Activated CD4-positive, CD25-positive, alpha-beta regulatory T cell (primary cell): ENCODE data around the gene CNNM1.

ENCODE experiments used
- DNase-seq, 4 experiments: peaks; one replicate each; lab custom pipeline; 2025; lab: John Stamatoyannopoulos, UW

CNNM1 gene

DNA sequence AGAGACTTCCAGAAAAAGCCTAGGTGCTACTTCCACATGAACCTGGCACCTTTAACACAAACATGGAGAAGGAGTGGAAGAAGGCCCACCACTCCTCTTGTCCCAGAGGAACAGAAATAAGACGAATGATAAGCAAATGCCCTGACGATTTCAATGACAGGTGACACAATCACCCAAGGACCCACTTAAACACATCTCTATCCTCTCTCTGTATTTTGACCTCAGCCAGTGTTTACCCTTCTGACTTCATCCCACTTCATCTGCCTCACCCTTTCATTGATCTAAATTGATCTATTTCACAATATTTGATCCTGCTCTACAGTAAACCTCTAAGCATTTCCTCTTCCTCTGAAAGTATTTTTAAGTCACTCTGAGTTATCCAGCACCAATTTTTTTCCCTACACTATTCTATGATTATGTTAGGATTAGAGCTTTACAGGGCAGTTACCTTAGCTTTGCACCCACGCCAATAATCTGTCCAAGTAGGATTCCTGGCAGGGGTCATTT, 92.1 kb downstream of the CNNM1 start:
- DNase-seq = no peak

GRCh38 chr10:99422529-99423096, 93.5 kb downstream of the CNNM1 start:
- DNase-seq = no peak

GRCh38 chr10:99424656-99425055, 95.5 kb downstream of the CNNM1 start:
- no peak for DNase-seq

GRCh38 chr10:99425204-99425603, 96.0 kb downstream of the CNNM1 start:
- no peak for DNase-seq

DNA sequence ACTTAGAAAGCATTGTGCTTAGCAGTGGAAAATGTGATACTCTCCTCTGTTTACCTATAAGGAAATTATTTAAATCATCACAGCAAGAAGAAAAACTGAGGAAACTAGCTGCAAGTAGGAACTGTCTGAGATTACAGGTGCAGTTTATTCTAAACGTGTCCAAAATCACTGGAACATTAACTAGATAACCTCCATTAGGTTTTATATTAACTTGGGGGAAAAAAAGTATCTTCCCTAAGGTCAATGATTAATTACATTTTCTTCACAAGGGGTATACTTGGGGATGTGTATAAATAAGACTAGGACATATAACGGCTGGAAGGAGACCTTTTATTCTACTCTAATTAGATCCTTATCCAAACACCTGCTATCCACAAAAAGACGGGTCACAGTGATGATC, 97.5 kb downstream of the CNNM1 start:
- no peak for DNase-seq

GRCh38 chr10:99427566-99428190, 98.5 kb downstream of the CNNM1 start:
- no peak for DNase-seq

DNA sequence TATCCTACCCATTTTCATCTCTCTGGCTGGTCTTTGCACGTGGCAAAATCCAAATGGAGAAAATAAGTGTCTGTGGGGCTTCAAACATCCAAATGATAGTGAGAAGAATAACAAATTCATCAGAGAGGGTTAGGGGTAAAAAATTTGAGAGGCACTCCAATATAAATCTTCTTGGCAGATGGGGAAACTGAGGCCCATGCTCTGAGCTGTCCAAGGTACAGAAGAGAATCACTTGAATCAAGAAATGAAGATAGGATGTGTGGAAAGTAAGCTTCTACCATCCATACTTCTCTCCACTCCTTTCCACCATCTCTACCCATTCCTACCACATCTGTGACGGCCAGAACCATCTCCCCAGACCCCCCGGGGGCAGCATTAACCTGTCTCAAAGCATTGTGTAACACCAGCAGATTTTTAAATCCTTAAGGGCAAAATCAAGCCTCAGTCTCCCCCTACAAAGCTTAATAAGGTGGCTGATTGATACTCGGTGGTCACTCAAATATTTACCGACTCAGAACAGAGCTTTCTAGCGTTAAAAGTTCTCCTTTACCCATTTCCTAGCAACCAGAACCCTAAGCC, 100.5 kb downstream of the CNNM1 start:
- DNase-seq = no peak

- no peak for DNase-seq
Measured at GRCh38 chr10:99430116-99430450, 100.9 kb downstream of the CNNM1 start.

GRCh38 chr10:99430451-99431189, 101.5 kb downstream of the CNNM1 start, which contains the start of gene GOT1:
GOT1 (minus strand) TSS chr10:99430624; CDS start chr10:99430565, 59 bp downstream.
- peak; percentile 83 to 96 (median 87) for DNase-seq

- no peak for DNase-seq
Measured at GRCh38 chr10:99431190-99431760, 102.1 kb downstream of the CNNM1 start.

- no peak for DNase-seq
Measured at GRCh38 chr10:99432047-99432446, 102.9 kb downstream of the CNNM1 start.

- DNase-seq = no peak
Measured at GRCh38 chr10:99432881-99433280, 103.7 kb downstream of the CNNM1 start.

DNA sequence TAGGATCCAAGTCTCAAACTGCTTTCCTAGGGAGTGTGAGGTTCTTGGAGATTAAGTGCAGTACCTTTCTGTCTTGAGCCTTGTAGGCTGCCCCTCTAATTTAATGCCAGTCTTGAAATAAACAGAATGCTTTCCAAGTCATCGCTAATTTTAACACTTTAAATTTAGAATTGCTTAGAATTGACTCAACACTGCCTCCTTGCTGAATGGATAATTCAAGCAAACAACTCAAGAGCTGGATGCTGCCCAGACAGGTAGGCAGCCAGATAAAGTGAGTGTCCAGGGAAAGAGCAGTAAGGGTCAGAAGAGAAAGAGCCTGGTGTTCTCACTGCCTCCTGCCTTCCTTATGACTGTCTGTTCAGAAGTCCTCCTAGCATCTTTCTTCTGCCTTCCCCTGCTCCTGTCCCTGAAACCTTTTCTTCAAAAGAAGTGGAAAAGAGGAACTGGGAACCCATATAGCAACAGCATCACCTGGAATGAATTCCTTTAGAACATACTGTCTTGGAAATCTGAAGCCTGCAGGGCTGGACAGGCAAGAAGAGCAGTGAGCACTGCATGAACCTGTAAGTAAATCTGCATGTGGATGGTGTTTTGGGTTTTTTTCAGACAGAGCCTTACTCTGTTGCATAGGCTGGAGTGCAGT, 104.3 kb downstream of the CNNM1 start:
- DNase-seq = no peak

DNA sequence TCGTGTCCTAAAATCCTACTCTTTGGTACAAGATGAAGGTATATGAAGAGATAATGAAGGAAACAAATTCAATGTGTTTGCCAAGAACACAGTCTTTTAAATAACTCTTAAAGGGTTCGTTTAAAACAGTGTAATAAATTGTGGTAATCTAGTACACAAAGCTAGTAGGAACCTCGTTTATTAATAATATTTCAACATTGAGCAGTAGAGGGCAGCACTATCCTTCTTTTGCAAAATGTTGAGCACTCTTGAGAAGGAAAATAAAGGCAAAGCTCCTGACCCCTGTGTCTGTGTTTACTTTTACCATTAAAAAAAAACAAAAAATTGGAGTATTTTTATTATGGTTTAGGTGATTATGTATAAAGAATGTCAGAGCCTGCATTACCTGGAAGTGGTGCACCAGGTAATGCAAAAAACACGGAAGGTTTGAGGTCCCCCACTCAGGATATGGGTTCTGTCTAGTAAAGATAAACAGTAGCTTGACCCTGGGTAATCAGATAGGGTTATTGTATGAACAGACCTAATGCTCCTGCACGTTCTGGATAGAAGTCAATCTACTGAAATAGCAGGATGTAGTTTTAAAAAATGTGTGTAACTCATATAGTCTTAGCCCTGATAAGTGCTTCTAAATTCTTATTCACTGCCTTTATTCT, 107.0 kb downstream of the CNNM1 start:
- DNase-seq = no peak

DNA sequence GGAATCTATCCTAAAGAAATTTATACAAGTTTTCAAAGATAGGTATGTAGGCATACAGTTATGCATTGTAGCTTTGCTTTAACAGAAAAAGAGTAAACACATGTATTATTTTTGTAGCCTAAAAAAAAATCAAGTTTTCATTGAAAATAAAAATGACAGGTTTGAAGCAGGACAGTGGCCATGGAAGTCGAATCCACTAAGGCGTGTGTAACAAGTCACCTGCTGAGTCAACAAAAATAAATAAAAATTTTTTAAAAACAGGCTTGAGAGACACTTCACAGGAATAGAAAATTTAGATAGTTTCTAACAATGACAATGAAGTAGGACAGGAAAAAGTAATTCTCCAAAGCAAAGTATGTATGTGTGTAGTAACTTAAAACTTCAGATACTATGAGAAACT, 109.7 kb downstream of the CNNM1 start:
- DNase-seq = no peak

DNA sequence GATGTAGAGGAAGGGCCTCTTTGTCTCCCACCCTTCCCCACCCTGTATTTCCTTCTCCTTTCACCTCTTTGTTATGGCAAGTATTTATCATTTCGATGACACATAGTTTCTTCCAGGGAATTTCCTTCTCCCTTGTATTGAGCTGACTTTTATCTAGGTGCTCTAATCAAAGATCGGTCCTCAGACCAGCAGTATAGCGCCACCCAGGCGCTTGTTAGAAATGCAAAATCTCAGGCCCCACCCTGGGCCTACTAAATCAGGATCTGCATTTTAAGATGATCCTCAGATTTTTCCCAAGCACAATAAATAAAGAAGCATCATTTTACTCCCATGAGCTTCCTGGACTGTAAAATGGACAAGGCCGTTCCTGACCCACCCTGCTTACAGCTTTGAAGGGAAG, 113.2 kb downstream of the CNNM1 start:
- no peak for DNase-seq

- no peak for DNase-seq
Measured at GRCh38 chr10:99443500-99443899, 114.3 kb downstream of the CNNM1 start.
